CD4-positive, alpha-beta memory T cell (primary cell): ENCODE results near the gene TMEM62. TPM values are rescaled to one million over a fixed set of nuclear protein-coding genes. Genes with fewer than 3 reads are reported as not detected.
"Not testable (repeated sequence)": the region's sequence is repeated elsewhere in the genome, so short reads cannot be mapped to it uniquely, and the experiment has no call there.

Source experiments
- CTCF ChIA-PET: fragments of 350-600 bp; sonication (Branson Sonifier 250); formaldehyde crosslinking; loops from one replicate; lab custom pipeline; 2021; ENCODE audit warnings: inconsistent platforms; ENCODE audit not compliant: partially characterized antibody; lab: Charles Lee
- POLR2A ChIA-PET: fragments of 350-600 bp; sonication (Branson Sonifier 250); formaldehyde crosslinking; loops from one replicate; lab custom pipeline; 2021; ENCODE audit not compliant: partially characterized antibody; lab: Charles Lee
- DNase-seq, 5 donors: peaks; one replicate each; pipeline versions ENCODE4 v3.0.0 to v3.0.0-alpha.2; 2020 to 2022; ENCODE audit warnings: mixed read lengths in 1 of 5
- H3K27ac ChIP-seq: one replicate; pipeline ENCODE4 v1.7.0; 2013; ENCODE audit warnings: low read depth, low read length
- H3K27me3 ChIP-seq: 2 replicates; pipeline ENCODE4 v1.7.0; 2013; ENCODE audit warnings: mild to moderate bottlenecking, low read length, moderate library complexity; ENCODE audit not compliant: insufficient read depth
- H3K36me3 ChIP-seq: 2 replicates; pipeline ENCODE4 v1.7.0; 2013; ENCODE audit warnings: mild to moderate bottlenecking, low read length, moderate library complexity; ENCODE audit not compliant: insufficient read depth
- H3K4me1 ChIP-seq: 2 replicates; pipeline ENCODE4 v1.7.0; 2013; ENCODE audit warnings: mild to moderate bottlenecking, low read length, moderate library complexity; ENCODE audit not compliant: insufficient read depth
- H3K4me3 ChIP-seq, 2 donors: one replicate each; pipeline ENCODE4 v1.7.0; 2013; ENCODE audit warnings: low read length in 2 of 2, mild to moderate bottlenecking in 1 of 2
- H3K9me3 ChIP-seq, 2 donors: one replicate each; pipeline ENCODE4 v1.7.0; 2013; ENCODE audit warnings: low read length in 2 of 2, control low read depth in 1 of 2; ENCODE audit not compliant: control insufficient read depth in 1 of 2
- H3K27ac Mint-ChIP-seq, 7 donors: one replicate each; pipeline ENCODE4 v1.8.0; 2020 to 2021; ENCODE audit warnings: mixed read lengths in 7 of 7, mild to moderate bottlenecking in 6 of 7, inconsistent platforms in 3 of 7, moderate library complexity in 3 of 7
- H3K27me3 Mint-ChIP-seq, 2 donors: one replicate each; pipeline ENCODE4 v1.8.0; 2020 to 2021; ENCODE audit warnings: mixed read lengths in 2 of 2
- H3K36me3 Mint-ChIP-seq, 2 donors: one replicate each; pipeline ENCODE4 v1.8.0; 2020 to 2021; ENCODE audit warnings: mixed read lengths in 2 of 2, inconsistent platforms in 1 of 2, mild to moderate bottlenecking in 1 of 2
- H3K4me1 Mint-ChIP-seq, 4 donors: one replicate each; pipeline ENCODE4 v1.8.0; 2020 to 2021; ENCODE audit warnings: mixed read lengths in 4 of 4, mild to moderate bottlenecking in 1 of 4
- H3K4me3 Mint-ChIP-seq, 8 donors: one replicate each; pipeline ENCODE4 v1.8.0; 2020 to 2021; ENCODE audit warnings: mixed read lengths in 8 of 8, mild to moderate bottlenecking in 7 of 8, moderate library complexity in 6 of 8, inconsistent platforms in 3 of 8
- H3K9me3 Mint-ChIP-seq, 8 donors: one replicate each; pipeline ENCODE4 v1.8.0; 2020 to 2021; ENCODE audit warnings: mixed read lengths in 8 of 8, mild to moderate bottlenecking in 5 of 8, inconsistent platforms in 3 of 8, moderate library complexity in 1 of 8
- intact Hi-C: fragments of 100-400 bp; cut with micrococcal nuclease; formaldehyde crosslinking; loops from one replicate; pipeline ENCODE4 v1.15.1; 2023
- polyA plus RNA-seq, 2 donors: library from polyadenylated mRNA; unstranded; fragments of 300-500 nt; fragmentation: Illumina TruSeq; gene quantifications; one replicate each; pipeline ENCODE4 v1.2.3, GENCODE V29; 2021
- total RNA-seq, 2 experiments: library from RNA; stranded (reverse); gene quantifications; one replicate each; pipeline ENCODE4 v1.2.3, GENCODE V29; 2021

Gene TMEM62
- total and polyA plus RNA-seq, 4 experiments from 2014 or later: 3.2 to 17.4 (median 12.1) TPM

DNA sequence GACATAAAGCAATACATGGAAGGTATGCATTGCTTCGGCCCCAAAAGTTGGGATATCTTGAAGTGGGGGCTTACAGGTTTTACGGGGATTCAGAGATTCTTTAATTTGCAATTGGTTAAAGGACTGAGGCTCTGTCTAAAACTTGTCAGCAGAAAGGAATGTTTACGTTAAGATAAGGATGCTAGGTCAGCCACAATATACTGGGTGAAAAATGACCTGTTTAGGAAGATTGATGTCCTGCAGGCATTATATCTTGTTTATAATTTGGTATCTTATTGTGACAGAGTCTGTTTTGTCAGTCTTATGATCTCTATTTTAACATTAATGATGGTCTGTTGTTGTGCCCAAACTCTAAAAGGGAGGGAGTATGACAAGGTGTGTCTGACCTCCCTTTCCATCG is 36.5 kb downstream of the TMEM62 start:
- no peak overlapping the region for H3K4me3 Mint-ChIP-seq
- H3K4me3 ChIP-seq: no peak overlapping the region
- DNase-seq: no peak
- CTCF ChIA-PET: no interaction called here
- H3K4me1 ChIP-seq: no peaks in the 10 kb centered on the region
- peaks cover 38 to 59% of the 10 kb centered on the region in 2 donors for H3K36me3 Mint-ChIP-seq
- H3K36me3 ChIP-seq: peaks cover 13% of the 10 kb centered on the region
- intact Hi-C loops: no loop called here
- no peaks in the 10 kb centered on the region for H3K27me3 ChIP-seq
- H3K9me3 ChIP-seq: no peaks in the 10 kb centered on the region
- H3K27ac ChIP-seq: no peak overlapping the region
- H3K4me1 Mint-ChIP-seq: no peaks in the 10 kb centered on the region
- no peak overlapping the region for H3K27ac Mint-ChIP-seq
- H3K27me3 Mint-ChIP-seq: no peaks in the 10 kb centered on the region
- POLR2A ChIA-PET: no interaction called here
- peaks cover 0 to 7% (median 5%) of the 10 kb centered on the region in 8 donors for H3K9me3 Mint-ChIP-seq

DNA sequence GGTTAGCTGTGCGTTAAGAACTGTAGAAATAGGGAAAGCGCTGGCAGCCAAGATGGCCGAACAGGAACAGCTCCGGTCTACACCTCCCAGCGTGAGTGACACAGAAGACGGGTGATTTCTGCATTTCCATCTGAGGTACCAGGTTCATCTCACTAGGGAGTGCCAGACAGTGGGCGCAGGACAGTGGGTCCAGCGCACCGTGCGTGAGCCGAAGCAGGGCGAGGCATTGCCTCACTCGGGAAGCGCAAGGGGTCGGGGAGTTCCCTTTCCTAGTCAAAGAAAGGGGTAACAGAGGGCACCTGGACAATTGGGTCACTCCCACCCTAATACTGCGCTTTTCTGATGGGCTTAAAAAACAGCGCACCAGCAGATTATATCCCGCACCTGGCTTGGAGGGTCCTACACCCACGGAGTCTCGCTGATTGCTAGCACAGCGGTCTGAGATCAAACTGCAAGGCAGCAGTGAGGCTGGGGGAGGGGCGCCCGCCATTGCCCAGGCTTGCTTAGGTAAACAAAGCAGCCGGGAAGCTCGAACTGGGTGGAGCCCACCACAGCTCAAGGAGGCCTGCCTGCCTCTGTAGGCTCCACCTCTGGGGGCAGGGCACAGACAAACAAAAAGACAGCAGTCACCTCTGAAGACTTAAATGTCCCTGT is 42.4 kb downstream of the TMEM62 start:
- H3K9me3 Mint-ChIP-seq, H3K36me3 ChIP-seq, H3K4me1 ChIP-seq, H3K4me1 Mint-ChIP-seq, H3K4me3 Mint-ChIP-seq, DNase-seq, H3K27ac Mint-ChIP-seq, intact Hi-C loops, H3K4me3 ChIP-seq, H3K9me3 ChIP-seq, CTCF ChIA-PET, H3K27ac ChIP-seq, H3K27me3 Mint-ChIP-seq, H3K27me3 ChIP-seq: not testable (repeated sequence)
- H3K36me3 Mint-ChIP-seq: peaks cover 27 to 33% of the 10 kb centered on the region in 2 donors
- POLR2A ChIA-PET: interaction anchor here (1.3 to 1.6 kb wide), 2 partner anchors 8 to 10 kb away, joined by 5 read pairs; partner anchors contain the start of gene CCNDBP1

DNA sequence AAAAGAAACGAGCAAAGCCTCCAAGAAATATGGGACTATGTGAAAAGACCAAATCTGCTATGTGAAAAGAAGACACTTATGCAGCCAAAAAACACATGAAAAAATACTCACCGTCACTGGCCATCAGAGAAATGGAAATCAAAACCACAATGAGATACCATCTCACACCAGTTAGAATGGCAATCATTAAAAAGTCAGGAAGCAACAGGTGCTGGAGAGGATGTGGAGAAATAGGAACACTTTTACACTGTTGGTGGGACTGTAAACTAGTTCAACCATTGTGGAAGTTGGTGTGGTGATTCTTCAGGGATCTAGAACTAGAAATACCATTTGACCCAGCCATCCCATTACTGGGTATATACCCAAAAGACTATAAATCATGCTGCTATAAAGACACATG is 43.8 kb downstream of the TMEM62 start:
- peak overlapping the region in 1 of 7 donors; percentile 55 for H3K27ac Mint-ChIP-seq
- H3K36me3 Mint-ChIP-seq: peaks cover 30 to 31% of the 10 kb centered on the region in 2 donors

DNA sequence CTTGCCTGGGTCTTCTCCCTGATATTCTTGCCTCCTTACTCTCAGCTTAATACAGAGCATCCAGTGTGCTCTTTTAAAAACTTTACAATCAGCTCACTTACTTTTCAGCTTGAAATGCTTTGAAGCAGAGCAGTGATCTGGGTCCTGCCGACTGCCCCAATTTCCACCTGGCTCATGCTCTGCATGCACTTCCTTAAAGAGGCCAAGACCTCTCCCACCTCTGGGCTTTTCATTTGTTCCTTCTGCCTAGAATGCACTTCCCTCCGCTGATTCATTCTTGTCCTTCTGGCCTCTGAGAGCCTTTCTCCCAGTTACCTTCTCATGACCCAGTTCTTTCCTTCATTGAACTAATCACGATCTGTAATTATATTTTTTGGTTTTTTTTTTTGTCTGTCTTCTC is 49.9 kb downstream of the TMEM62 start:
- intact Hi-C loops: loop anchor here (10.0 kb wide), 1 partner anchor 448 kb away; the partner anchor contains the start of gene CDAN1
- H3K27ac Mint-ChIP-seq: peak overlapping the region; percentile 48 to 98 (median 58)
- H3K4me1 Mint-ChIP-seq: peaks cover 14 to 44% (median 22%) of the 10 kb centered on the region in 4 donors
- ChIA-PET CTCF (interaction anchor here (0.8 to 1.5 kb wide), 2 partner anchors 11 to 21 kb away, joined by 3 to 5 read pairs; no protein-coding TSS in a partner anchor), POLR2A (interaction anchor here (1.2 to 1.8 kb wide), 2 partner anchors 8 to 27 kb away, joined by 3 to 5 read pairs; no protein-coding TSS in a partner anchor)
- no peak for DNase-seq
- no peak overlapping the region for H3K4me3 Mint-ChIP-seq
- H3K27me3 Mint-ChIP-seq: no peaks in the 10 kb centered on the region
- no peak overlapping the region for H3K27ac ChIP-seq
- H3K36me3 ChIP-seq: no peaks in the 10 kb centered on the region
- H3K9me3 ChIP-seq: no peaks in the 10 kb centered on the region
- H3K36me3 Mint-ChIP-seq: peaks cover 4 to 34% of the 10 kb centered on the region in 2 donors
- no peak overlapping the region for H3K4me3 ChIP-seq
- no peaks in the 10 kb centered on the region for H3K9me3 Mint-ChIP-seq
- H3K27me3 ChIP-seq: no peaks in the 10 kb centered on the region
- peaks cover 29% of the 10 kb centered on the region for H3K4me1 ChIP-seq

More for the DNA sequence above, 43.8 kb downstream of the TMEM62 start:
- DNase-seq, H3K27me3 Mint-ChIP-seq, H3K4me3 ChIP-seq, POLR2A ChIA-PET, H3K36me3 ChIP-seq, H3K4me3 Mint-ChIP-seq, H3K27ac ChIP-seq, H3K9me3 Mint-ChIP-seq, H3K27me3 ChIP-seq, H3K4me1 Mint-ChIP-seq, H3K9me3 ChIP-seq, CTCF ChIA-PET, intact Hi-C loops, H3K4me1 ChIP-seq: not testable (repeated sequence)

DNA sequence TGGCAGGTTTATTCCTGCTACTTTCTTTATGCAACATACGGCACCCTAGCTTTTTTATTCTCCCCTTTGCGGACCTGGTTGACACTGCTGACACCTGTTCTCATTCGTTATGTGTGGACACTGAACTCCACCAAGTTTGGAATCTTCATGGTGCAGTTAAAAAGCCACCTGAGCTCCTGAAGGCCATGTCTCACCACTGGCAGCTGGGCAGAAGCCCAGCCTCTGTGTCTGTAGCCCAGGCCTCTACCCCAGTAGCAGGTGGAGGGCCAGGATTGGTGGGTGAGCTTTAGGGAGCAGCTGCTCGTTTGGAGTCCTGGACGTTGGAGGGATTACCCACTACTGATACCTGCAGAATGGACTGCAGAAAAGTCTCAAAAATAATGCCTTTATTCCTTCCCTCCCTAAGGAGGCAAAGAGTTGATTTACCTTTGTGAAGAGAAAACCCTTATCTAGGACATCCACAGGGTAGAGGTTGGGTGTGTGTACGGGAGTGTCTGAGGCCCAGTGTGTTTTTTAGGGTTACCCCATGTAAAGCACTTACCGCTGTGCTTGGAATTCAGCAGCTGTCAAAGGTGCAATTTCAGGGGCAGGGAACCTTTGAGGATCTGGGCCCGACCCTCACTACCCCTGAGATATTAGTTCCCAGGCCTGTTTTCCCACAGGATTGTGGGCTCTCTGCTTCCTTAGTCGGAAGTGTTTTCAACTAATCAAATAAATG is 51.2 kb downstream of the TMEM62 start:
- ChIA-PET POLR2A (interaction anchor here (1.0 to 1.8 kb wide), 6 partner anchors 10 to 78 kb away, joined by 3 to 7 read pairs (median 4); partner anchors contain the start of genes TMEM62 and UBR1), CTCF (interaction anchor here (1.5 to 2.0 kb wide), 2 partner anchors 20 to 78 kb away, joined by 5 to 7 read pairs; partner anchors contain the start of gene UBR1)
- Histone ChIP-seq H3K27ac (peak overlapping the region; percentile 73), H3K36me3 (peaks cover 5% of the 10 kb centered on the region), H3K9me3 (no peaks in the 10 kb centered on the region), H3K4me3 (peak overlapping the region in 1 of 2 donors; percentile 92), H3K27me3 (no peaks in the 10 kb centered on the region), H3K4me1 (peaks cover 33% of the 10 kb centered on the region)
- peak overlapping the region; percentile 94 to 99 (median 96) for H3K4me3 Mint-ChIP-seq
- no peaks in the 10 kb centered on the region for H3K9me3 Mint-ChIP-seq
- peak overlapping the region; percentile 92 to 98 (median 96) for H3K27ac Mint-ChIP-seq
- DNase-seq: peak in 1 of 5 donors; percentile 46
- no peaks in the 10 kb centered on the region for H3K27me3 Mint-ChIP-seq
- intact Hi-C loops: loop anchor here (1.0 to 10.0 kb wide), 5 partner anchors 52 to 480 kb away; partner anchors contain the start of genes CDAN1, LCMT2, TMEM62 and UBR1
- H3K36me3 Mint-ChIP-seq: peaks cover 7 to 31% of the 10 kb centered on the region in 2 donors
- H3K4me1 Mint-ChIP-seq: peaks cover 20 to 52% (median 31%) of the 10 kb centered on the region in 4 donors

DNA sequence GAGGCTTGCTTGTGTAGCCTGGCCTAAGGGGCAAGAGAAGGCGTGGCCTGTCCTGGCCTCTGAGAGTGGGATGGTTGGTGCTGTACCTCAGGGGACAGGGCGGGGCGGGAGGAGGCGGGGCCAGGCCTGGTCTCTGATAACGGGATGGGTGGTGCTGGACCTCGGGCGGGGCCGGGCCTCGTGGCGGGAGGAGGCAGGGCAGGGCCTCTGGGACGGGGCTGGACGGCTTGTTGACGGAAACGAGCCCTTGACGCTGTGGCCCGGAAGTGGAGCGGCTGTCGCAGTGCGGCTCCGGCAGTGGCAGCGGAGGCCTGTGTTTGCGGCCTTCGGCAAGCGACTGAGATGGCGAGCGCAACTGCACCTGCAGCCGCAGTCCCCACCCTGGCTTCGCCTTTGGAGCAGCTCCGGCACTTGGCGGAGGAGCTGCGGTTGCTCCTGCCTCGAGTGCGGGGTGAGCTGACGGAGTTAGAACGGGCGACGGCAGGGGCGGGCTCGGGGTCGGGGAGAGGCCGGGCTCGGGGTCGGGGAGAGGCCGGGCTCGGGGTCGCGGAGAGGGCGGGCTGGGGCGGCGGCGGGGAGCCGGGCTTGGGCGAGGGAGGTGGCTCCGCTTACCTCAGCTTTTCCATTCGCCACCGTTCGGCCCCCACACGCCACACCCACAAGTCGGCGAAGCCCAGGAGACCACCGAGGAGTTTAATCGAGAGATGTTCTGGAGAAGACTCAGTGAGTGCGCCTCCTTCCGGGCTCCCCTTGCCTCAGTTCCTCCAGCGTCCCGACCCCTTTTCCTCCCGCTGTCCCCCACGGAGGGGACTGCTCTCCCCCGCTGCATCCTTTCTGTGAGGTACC is 52.0 kb downstream of the TMEM62 start, which contains the start of gene CCNDBP1:
Gene CCNDBP1 (plus strand): TSS at position 247 of the 846 bp plus-strand sequence. CDS start 96 bp downstream, at position 343.
- H3K4me1 Mint-ChIP-seq: peaks cover 21 to 54% (median 35%) of the 10 kb centered on the region in 4 donors
- intact Hi-C loops: loop anchor here (1.0 to 10.0 kb wide), 5 partner anchors 53 to 481 kb away; partner anchors contain the start of genes CDAN1, LCMT2, TMEM62 and UBR1

More for the DNA sequence above, 52.0 kb downstream of the TMEM62 start, which contains the start of gene CCNDBP1:
- peak; percentile 81 to 90 (median 86) for DNase-seq
- peak within 1 kb of the TSS; percentile 85 to 92 for H3K4me3 ChIP-seq
- H3K4me1 ChIP-seq: peaks cover 33% of the 10 kb centered on the region
- H3K27me3 ChIP-seq: no peaks in the 10 kb centered on the region
- no peaks in the 10 kb centered on the region for H3K9me3 ChIP-seq
- H3K36me3 Mint-ChIP-seq: peaks cover 15 to 38% of the 10 kb centered on the region in 2 donors
- ChIA-PET CTCF (interaction anchor here (0.9 to 2.0 kb wide), 4 partner anchors 19 to 100 kb away, joined by 5 to 8 read pairs (median 6); partner anchors contain the start of gene UBR1), POLR2A (interaction anchor here (0.8 to 1.8 kb wide), 11 partner anchors 9 to 326 kb away, joined by 3 to 10 read pairs (median 5); partner anchors contain the start of genes TMEM62 and UBR1)
- H3K9me3 Mint-ChIP-seq: no peaks in the 10 kb centered on the region
- H3K4me3 Mint-ChIP-seq: peak within 1 kb of the TSS; percentile 94 to 99 (median 96)
- peak within 1 kb of the TSS; percentile 73 for H3K27ac ChIP-seq
- peak within 1 kb of the TSS; percentile 92 to 98 (median 96) for H3K27ac Mint-ChIP-seq
- H3K36me3 ChIP-seq: peaks cover 12% of the 10 kb centered on the region
- no peaks in the 10 kb centered on the region for H3K27me3 Mint-ChIP-seq
